Measurements from ENCODE around the gene ADGRD1.

DNA sequence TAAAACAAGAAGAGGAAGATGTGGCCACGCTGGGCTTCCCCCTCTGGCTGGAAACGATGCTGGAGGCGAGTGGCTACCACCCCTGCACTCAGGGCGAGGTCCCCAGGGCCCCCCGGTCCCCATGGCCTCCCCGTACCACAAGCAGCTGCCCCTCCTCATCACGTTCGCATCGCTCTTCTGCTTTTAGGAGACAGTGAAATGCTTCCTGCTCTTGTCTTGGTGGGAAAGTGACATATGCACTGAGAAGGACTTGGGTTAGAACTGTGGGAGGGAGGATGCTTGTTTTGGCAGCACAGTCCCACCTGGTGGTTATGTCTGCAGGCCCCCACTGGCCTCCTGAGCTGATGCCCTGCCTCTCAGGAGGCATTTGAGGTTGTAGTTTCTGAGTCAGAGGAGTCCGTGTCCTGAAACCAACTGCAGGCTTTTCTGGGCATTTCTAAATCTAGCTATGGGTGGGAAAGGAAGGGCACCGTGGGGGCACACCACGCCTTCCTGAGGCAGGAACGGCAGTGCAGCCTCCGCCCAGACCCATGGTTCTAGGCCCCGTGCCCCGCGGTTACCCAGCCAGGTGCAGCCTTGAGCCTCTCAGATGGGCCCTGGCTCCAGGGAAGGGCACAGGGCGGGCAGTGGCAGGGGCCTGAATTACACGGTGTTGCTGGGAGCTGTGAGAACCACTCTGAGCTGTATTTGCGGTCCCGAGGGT, 139.3 kb downstream of the ADGRD1 start:
- TF ChIP-seq, protein P1, sequence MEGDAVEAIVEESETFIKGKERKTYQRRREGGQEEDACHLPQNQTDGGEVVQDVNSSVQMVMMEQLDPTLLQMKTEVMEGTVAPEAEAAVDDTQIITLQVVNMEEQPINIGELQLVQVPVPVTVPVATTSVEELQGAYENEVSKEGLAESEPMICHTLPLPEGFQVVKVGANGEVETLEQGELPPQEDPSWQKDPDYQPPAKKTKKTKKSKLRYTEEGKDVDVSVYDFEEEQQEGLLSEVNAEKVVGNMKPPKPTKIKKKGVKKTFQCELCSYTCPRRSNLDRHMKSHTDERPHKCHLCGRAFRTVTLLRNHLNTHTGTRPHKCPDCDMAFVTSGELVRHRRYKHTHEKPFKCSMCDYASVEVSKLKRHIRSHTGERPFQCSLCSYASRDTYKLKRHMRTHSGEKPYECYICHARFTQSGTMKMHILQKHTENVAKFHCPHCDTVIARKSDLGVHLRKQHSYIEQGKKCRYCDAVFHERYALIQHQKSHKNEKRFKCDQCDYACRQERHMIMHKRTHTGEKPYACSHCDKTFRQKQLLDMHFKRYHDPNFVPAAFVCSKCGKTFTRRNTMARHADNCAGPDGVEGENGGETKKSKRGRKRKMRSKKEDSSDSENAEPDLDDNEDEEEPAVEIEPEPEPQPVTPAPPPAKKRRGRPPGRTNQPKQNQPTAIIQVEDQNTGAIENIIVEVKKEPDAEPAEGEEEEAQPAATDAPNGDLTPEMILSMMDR (IDR thresholded peaks at IDR 0.05): no peak
- TF ChIP-seq POLR2A (IDR thresholded peaks at IDR 0.05): no peak

Measured in breast epithelium (tissue), 3 donors.